Colonic mucosa (tissue), 4 donors: ENCODE results near the gene TENM3. TPM values are rescaled to one million over a fixed set of nuclear protein-coding genes. Genes with fewer than 3 reads are reported as not detected.
"Not testable (repeated sequence)": the region's sequence is repeated elsewhere in the genome, so short reads cannot be mapped to it uniquely, and the experiment has no call there.

Experiments
- DNase-seq: peaks from one replicate; pipeline ENCODE4 v3.0.0-alpha.2; 2020
- H3K27ac ChIP-seq: fragments of 200-600 bp; one replicate; pipeline ENCODE4 v1.8.0; 2021
- H3K27me3 ChIP-seq: fragments of 200-600 bp; one replicate; pipeline ENCODE4 v1.8.0; 2021
- H3K36me3 ChIP-seq: fragments of 200-600 bp; one replicate; pipeline ENCODE4 v1.8.0; 2021
- H3K4me1 ChIP-seq: fragments of 200-600 bp; one replicate; pipeline ENCODE4 v1.8.0; 2021; ENCODE audit warnings: mild to moderate bottlenecking
- H3K4me3 ChIP-seq: fragments of 200-600 bp; one replicate; pipeline ENCODE4 v1.8.0; 2021
- H3K9ac ChIP-seq, 2 donors: one replicate each; pipeline ENCODE4 v1.7.0; 2013; ENCODE audit warnings: control low read depth in 2 of 2, low read depth in 2 of 2, low read length in 2 of 2
- H3K9me3 ChIP-seq: fragments of 200-600 bp; one replicate; pipeline ENCODE4 v1.8.0; 2021
- CTCF ChIP-seq: fragments of 200-600 bp; IDR thresholded peaks from one replicate; pipeline ENCODE4 v1.8.0; 2022; ENCODE audit warnings: antibody characterized with exemption, mild to moderate bottlenecking
- intact Hi-C: fragments of 100-400 bp; cut with DNase I; formaldehyde crosslinking; loops from one replicate; pipeline ENCODE4 v1.14.1; 2022
- total RNA-seq, 2 donors: library from RNA; stranded (reverse); fragmentation: NEBNext Ultra II Directional in 1 of 2; extraction: Animal tissue kit (Norgen Biotek cat#: 25700) in 1 of 2; gene quantifications; one replicate each; pipeline ENCODE4 v1.2.1, GENCODE V29; 2021
- donor health status: healthy.
- donor health status: DM: no; HTN: no; CAD: no.
- donor health status: DM: no; HTN: no; CAD: no.

Gene TENM3
- total RNA-seq: 1 to 10 TPM in 1 of 2 donors, under 1 TPM in 1; 0.32 to 1.6 TPM

DNA sequence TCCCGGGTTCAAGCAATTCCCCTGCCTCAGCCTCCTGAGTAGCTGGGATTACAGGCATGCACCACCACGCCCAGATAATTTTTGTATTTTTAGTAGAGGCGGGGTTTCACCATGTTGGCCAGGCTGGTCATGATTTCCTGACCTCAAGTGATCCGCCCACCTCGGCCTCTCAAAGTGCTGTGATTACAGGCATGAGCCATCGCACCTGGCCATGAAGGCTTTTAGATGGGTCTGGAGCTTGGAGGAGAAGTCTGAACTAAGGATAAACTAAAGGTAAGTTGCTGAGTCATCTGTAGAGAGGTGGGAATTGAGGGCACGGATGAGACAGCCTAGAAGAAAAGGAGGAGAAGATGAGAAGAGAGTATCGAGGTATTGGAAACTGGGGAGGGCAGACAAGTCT is at the start of gene TENM3:
Gene TENM3 (plus strand): TSS at position 199 of the 400 bp plus-strand sequence. CDS start 80,619 bp downstream, outside the sequence.
- H3K4me1 ChIP-seq, H3K27ac ChIP-seq, H3K9me3 ChIP-seq, H3K4me3 ChIP-seq, DNase-seq, H3K27me3 ChIP-seq, H3K36me3 ChIP-seq, H3K9ac ChIP-seq, intact Hi-C loops: not testable (repeated sequence)

DNA sequence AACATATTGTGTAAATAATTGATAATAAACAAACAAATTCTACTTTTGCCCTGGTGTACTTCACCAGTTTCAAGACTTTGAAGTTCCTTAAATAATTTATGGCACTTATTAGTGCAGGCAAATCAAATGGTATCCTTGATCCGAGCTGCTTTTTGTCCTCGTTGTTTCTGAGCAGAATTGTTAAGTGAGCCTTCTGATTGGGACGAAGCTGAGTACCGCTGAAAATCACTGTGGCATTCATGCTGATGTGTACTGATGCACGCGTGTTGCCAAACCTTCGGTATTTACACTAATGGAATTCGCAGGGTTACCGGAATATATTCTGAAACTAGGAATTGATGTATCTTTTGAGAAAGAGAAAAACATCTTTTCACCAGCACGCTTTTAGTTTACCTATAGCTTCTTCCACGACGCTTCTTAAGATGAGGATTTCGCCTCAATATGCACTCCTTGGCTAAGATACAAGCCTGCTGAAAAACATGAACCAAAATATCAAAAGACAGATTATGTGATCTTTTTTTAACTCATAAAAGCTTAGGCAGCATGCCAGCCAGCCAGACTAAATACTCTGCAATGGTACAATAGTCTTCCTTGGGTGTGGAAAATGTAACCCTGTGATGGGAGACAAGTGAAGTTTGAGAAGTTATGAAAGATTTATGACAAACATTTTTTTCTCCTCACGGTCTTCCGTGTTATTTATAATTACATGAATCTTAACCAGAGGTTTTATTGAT is 48.9 kb upstream of the TENM3 start:
- Histone ChIP-seq H3K27me3 (no peaks in the 10 kb centered on the region), H3K36me3 (no peaks in the 10 kb centered on the region), H3K27ac (no peak overlapping the region), H3K9ac (no peak overlapping the region), H3K4me3 (no peak overlapping the region), H3K4me1 (no peaks in the 10 kb centered on the region), H3K9me3 (no peaks in the 10 kb centered on the region)
- no peak for TF ChIP-seq CTCF
- no peak for DNase-seq
- intact Hi-C loops: no loop called here

GRCh38 chr4:182197611-182198010 is 45.6 kb upstream of the TENM3 start:
- no peaks in the 10 kb centered on the region for H3K9me3 ChIP-seq
- no peaks in the 10 kb centered on the region for H3K36me3 ChIP-seq
- H3K27ac ChIP-seq: no peak overlapping the region
- intact Hi-C loops: no loop called here
- no peak for TF ChIP-seq CTCF
- H3K27me3 ChIP-seq: no peaks in the 10 kb centered on the region
- H3K4me1 ChIP-seq: no peaks in the 10 kb centered on the region
- no peak overlapping the region for H3K4me3 ChIP-seq
- H3K9ac ChIP-seq: no peak overlapping the region
- DNase-seq: no peak

- no peak overlapping the region for H3K4me3 ChIP-seq
- H3K36me3 ChIP-seq: no peaks in the 10 kb centered on the region
- H3K27me3 ChIP-seq: no peaks in the 10 kb centered on the region
- no peak overlapping the region for H3K27ac ChIP-seq
- H3K9ac ChIP-seq: no peak overlapping the region
- intact Hi-C loops: no loop called here
- no peak for DNase-seq
- no peaks in the 10 kb centered on the region for H3K4me1 ChIP-seq
- no peak for TF ChIP-seq CTCF
- H3K9me3 ChIP-seq: no peaks in the 10 kb centered on the region
These were observed 41.3 kb upstream of the TENM3 start for GRCh38 chr4:182201871-182202270.

GRCh38 chr4:182202650-182203049 is 40.6 kb upstream of the TENM3 start:
- Histone ChIP-seq H3K27me3 (no peaks in the 10 kb centered on the region), H3K36me3 (no peaks in the 10 kb centered on the region), H3K4me1 (no peaks in the 10 kb centered on the region), H3K27ac (no peak overlapping the region), H3K4me3 (no peak overlapping the region), H3K9ac (no peak overlapping the region), H3K9me3 (no peaks in the 10 kb centered on the region)
- intact Hi-C loops: no loop called here
- no peak for DNase-seq
- TF ChIP-seq CTCF: no peak

DNA sequence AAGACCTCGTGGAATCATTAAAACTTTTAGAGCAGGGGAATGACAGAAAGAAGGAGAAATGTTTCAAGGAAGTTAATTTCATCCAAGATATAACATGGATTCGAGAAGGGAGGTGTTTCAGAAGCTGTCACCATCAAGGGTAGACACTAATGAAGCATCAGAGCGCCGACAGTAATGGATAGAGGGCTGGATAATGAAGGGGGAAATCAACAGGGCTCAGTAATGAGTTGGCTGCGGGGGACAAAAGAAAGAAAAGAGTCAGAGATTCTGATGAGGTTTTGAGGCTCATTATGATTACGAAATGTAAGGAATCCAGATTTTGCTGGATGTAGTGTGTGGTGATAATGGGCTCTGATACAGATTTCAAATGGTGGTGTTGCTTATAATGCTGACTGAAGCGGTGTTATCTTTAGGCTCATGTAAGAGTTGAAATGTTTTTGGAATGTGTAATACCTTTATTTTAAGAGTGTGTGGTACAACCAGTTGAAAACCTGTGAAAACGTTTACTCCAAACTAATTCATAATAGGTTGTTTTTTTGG is 39.3 kb upstream of the TENM3 start:
- Histone ChIP-seq H3K4me1 (no peaks in the 10 kb centered on the region), H3K9me3 (no peaks in the 10 kb centered on the region), H3K27me3 (no peaks in the 10 kb centered on the region), H3K9ac (no peak overlapping the region), H3K27ac (no peak overlapping the region), H3K36me3 (no peaks in the 10 kb centered on the region), H3K4me3 (no peak overlapping the region)
- no peak for TF ChIP-seq CTCF
- intact Hi-C loops: no loop called here
- DNase-seq: no peak
